Measurements from ENCODE around the gene SDF4. TPM values are rescaled to one million over a fixed set of nuclear protein-coding genes. Genes with fewer than 3 reads are reported as not detected.

Gene SDF4
- total and polyA plus RNA-seq, 7 experiments from 2014 or later = 74.8 to 124 (median 107) TPM

DNA sequence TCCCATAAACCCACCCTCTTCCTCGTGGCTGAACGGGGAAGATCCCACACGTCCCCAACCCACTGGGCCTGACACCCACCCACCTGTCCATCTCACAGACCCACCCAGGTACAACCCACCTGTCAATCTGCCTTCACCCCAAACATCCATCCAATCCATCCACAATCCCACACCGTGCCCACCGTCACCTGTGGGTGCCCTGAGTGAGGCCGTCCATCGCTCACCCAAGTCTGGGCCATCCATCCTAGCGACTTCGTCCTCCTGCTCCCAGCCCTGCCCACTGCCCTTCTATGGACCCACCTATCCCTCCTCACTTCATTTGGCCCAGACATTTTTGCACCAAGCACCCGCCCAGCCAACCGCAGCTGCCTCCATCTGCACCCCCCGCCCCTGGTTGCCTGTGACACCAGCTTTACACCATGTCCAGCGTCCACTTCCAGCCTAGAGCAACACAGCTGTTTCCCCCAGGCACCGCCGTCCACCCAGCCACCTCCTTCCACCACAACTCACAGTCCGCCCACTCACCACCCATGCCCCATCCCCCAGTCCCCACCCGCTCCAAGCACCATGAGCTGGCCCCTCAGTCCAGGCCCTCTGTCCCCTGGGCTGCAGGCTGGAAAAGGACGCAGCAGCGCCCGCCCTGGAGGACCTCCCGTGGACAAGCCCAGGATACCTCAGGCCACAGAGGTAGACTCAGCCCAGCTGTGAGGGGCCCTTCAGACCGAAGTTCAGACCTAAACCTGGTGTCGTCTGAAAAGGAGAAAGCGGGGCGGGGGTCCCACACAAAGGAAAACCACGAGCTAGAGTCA lies 50.5 kb downstream of the SDF4 start:
- Histone ChIP-seq H3K4me1 (ENCODE audit: control insufficient read depth in 2 of 2, insufficient read depth in 2 of 2, low read length in 2 of 2) (no peaks in the 10 kb centered on the region), H3K36me3 (ENCODE audit: control insufficient read depth in 2 of 3, insufficient read depth in 3 of 3, low read length in 3 of 3) (no peaks in the 10 kb centered on the region), H3K4me3 (ENCODE audit: low read length) (no peak overlapping the region), H3K27me3 (ENCODE audit: control insufficient read depth in 2 of 2, insufficient read depth in 2 of 2, low read length in 2 of 2) (no peaks in the 10 kb centered on the region), H3K9me3 (ENCODE audit: control insufficient read depth in 2 of 3, low read length in 3 of 3) (no peaks in the 10 kb centered on the region), H3K27ac (ENCODE audit: low read depth, low read length) (no peak overlapping the region)
- no peak for ATAC-seq
- no peak for DNase-seq
- peak overlapping the region in 1 of 9 donors; percentile 42 for H3K27ac Mint-ChIP-seq
- peak overlapping the region in 1 of 10 donors; percentile 28 for H3K4me3 Mint-ChIP-seq
- intact Hi-C loops (cut with micrococcal nuclease) = no loop called here
- no peaks in the 10 kb centered on the region for H3K36me3 Mint-ChIP-seq
- POLR2A ChIA-PET = no interaction called here
- H3K27me3 Mint-ChIP-seq = peaks cover 0 to 19% (median 5%) of the 10 kb centered on the region in 5 donors
- CTCF ChIA-PET = no interaction called here
- H3K4me1 Mint-ChIP-seq = peaks cover 0 to 10% (median 3%) of the 10 kb centered on the region in 7 donors
- peaks cover 0 to 2% (median 0%) of the 10 kb centered on the region in 11 donors for H3K9me3 Mint-ChIP-seq

GRCh38 chr1:1179983-1180861 lies 51.6 kb downstream of the SDF4 start:
- peaks cover 0 to 2% (median 0%) of the 10 kb centered on the region in 11 donors for H3K9me3 Mint-ChIP-seq
- Histone ChIP-seq H3K36me3 (ENCODE audit: control insufficient read depth in 2 of 3, insufficient read depth in 3 of 3, low read length in 3 of 3) (no peaks in the 10 kb centered on the region), H3K9me3 (ENCODE audit: control insufficient read depth in 2 of 3, low read length in 3 of 3) (no peaks in the 10 kb centered on the region), H3K4me1 (ENCODE audit: control insufficient read depth in 2 of 2, insufficient read depth in 2 of 2, low read length in 2 of 2) (no peaks in the 10 kb centered on the region), H3K4me3 (ENCODE audit: low read length) (no peak overlapping the region), H3K27me3 (ENCODE audit: control insufficient read depth in 2 of 2, insufficient read depth in 2 of 2, low read length in 2 of 2) (no peaks in the 10 kb centered on the region), H3K27ac (ENCODE audit: low read depth, low read length) (no peak overlapping the region)
- H3K4me3 Mint-ChIP-seq = no peak overlapping the region
- H3K36me3 Mint-ChIP-seq = no peaks in the 10 kb centered on the region
- CTCF ChIA-PET = no interaction called here
- DNase-seq = no peak
- peaks cover 0 to 20% (median 5%) of the 10 kb centered on the region in 5 donors for H3K27me3 Mint-ChIP-seq
- POLR2A ChIA-PET = no interaction called here
- H3K4me1 Mint-ChIP-seq = peaks cover 0 to 10% (median 3%) of the 10 kb centered on the region in 7 donors
- H3K27ac Mint-ChIP-seq = no peak overlapping the region
- intact Hi-C loops (cut with micrococcal nuclease) = no loop called here
- ATAC-seq = no peak

GRCh38 chr1:1179346-1179982 lies 52.3 kb downstream of the SDF4 start:
- H3K9me3 ChIP-seq (ENCODE audit: control insufficient read depth in 2 of 3, low read length in 3 of 3) = no peaks in the 10 kb centered on the region
- intact Hi-C loops (cut with micrococcal nuclease) = no loop called here
- no peak overlapping the region for H3K4me3 Mint-ChIP-seq
- no peaks in the 10 kb centered on the region for H3K27me3 ChIP-seq (ENCODE audit: control insufficient read depth in 2 of 2, insufficient read depth in 2 of 2, low read length in 2 of 2)
- DNase-seq (no peak), ATAC-seq (no peak)
- peaks cover 0 to 2% of the 10 kb centered on the region in 2 donors for H3K4me1 ChIP-seq (ENCODE audit: control insufficient read depth in 2 of 2, insufficient read depth in 2 of 2, low read length in 2 of 2)
- no peak overlapping the region for H3K27ac ChIP-seq (ENCODE audit: low read depth, low read length)
- POLR2A ChIA-PET = no interaction called here
- no peak overlapping the region for H3K4me3 ChIP-seq (ENCODE audit: low read length)
- peaks cover 0 to 10% (median 5%) of the 10 kb centered on the region in 7 donors for H3K4me1 Mint-ChIP-seq
- no peaks in the 10 kb centered on the region for H3K36me3 Mint-ChIP-seq
- peaks cover 0 to 2% (median 0%) of the 10 kb centered on the region in 11 donors for H3K9me3 Mint-ChIP-seq
- CTCF ChIA-PET = no interaction called here
- H3K36me3 ChIP-seq (ENCODE audit: control insufficient read depth in 2 of 3, insufficient read depth in 3 of 3, low read length in 3 of 3) = no peaks in the 10 kb centered on the region
- H3K27ac Mint-ChIP-seq = no peak overlapping the region
- peaks cover 0 to 20% (median 5%) of the 10 kb centered on the region in 5 donors for H3K27me3 Mint-ChIP-seq

DNA sequence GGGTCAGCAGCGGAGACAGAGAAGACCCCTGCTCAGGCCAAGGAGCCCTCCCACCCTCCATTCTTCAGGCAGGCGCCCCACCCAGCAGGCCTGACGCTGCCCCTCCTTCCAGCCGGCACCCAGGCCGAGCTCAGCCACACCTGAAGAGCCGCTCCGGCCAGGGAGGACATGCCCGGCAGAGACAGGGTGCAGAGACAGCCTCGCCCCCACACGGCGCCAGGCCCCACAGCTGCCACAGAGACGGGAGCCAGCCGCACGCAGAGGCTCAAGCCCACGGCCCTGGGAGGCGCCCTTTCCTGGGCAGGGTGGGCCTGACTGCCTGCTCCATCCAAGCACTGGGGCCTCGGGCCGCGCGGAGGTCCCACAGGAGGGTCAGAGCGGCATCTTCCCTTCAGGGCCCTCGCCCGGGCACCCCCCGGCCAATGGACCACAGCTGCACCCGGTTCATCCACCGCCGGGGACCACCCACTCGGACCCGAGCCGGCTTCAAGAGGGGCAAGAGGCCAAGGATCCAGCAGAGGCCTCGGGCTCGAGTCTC lies 52.9 kb downstream of the SDF4 start:
- H3K4me1 ChIP-seq (ENCODE audit: control insufficient read depth in 2 of 2, insufficient read depth in 2 of 2, low read length in 2 of 2) = peaks cover 0 to 8% of the 10 kb centered on the region in 2 donors
- Mint-ChIP-seq H3K4me1 (peaks cover 0 to 10% (median 8%) of the 10 kb centered on the region in 7 donors), H3K27me3 (peaks cover 0 to 20% (median 5%) of the 10 kb centered on the region in 5 donors), H3K36me3 (no peaks in the 10 kb centered on the region), H3K4me3 (no peak overlapping the region), H3K27ac (no peak overlapping the region), H3K9me3 (peaks cover 0 to 2% (median 0%) of the 10 kb centered on the region in 11 donors)
- no peak overlapping the region for H3K27ac ChIP-seq (ENCODE audit: low read depth, low read length)
- DNase-seq (no peak), ATAC-seq (no peak)
- H3K4me3 ChIP-seq (ENCODE audit: low read length) = no peak overlapping the region
- H3K9me3 ChIP-seq (ENCODE audit: control insufficient read depth in 2 of 3, low read length in 3 of 3) = no peaks in the 10 kb centered on the region
- no peaks in the 10 kb centered on the region for H3K27me3 ChIP-seq (ENCODE audit: control insufficient read depth in 2 of 2, insufficient read depth in 2 of 2, low read length in 2 of 2)
- POLR2A ChIA-PET = no interaction called here
- intact Hi-C loops (cut with micrococcal nuclease) = no loop called here
- H3K36me3 ChIP-seq (ENCODE audit: control insufficient read depth in 2 of 3, insufficient read depth in 3 of 3, low read length in 3 of 3) = no peaks in the 10 kb centered on the region
- CTCF ChIA-PET = no interaction called here

DNA sequence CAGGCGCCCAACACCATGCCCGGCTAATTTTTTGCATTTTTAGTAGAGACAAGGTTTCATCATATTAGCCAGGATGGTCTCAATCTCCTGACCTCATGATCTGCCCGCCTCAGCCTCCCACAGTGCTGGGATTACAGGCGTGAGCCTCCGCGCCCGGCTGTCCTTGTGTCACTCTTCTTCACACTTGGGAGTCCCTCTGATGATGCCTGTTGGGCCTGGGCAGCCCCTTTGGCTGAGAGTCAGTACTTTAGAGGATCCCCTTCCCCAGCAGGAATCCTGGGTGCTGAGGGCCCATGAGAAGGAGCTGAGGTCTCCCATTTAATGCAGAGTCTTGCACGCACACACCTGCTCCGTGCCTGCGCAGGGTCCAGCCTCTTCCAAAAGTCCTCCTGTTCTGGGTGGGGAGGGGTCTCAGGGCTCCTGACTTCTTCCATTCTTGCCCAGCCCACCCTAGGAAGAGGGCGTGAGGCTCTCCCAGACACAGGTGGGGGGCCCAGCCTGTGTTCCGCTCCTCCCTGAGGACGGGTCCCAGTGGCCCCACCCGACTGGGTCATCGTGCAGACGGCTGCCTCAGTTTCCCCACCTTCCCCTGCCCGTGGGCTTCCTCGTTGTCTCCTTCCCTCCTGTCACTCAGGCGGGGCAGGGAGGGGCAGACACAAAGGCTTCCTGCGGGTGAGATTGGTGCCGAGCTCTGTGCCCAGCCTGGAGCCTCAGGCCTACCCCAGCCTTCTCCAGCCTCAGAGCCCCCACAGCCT lies 54.2 kb downstream of the SDF4 start:
- Mint-ChIP-seq H3K4me3 (no peak overlapping the region), H3K27me3 (peaks cover 0 to 19% (median 5%) of the 10 kb centered on the region in 5 donors), H3K4me1 (peaks cover 0 to 17% (median 5%) of the 10 kb centered on the region in 7 donors), H3K36me3 (no peaks in the 10 kb centered on the region), H3K27ac (no peak overlapping the region), H3K9me3 (peaks cover 0 to 2% (median 0%) of the 10 kb centered on the region in 11 donors)
- Histone ChIP-seq H3K36me3 (ENCODE audit: control insufficient read depth in 2 of 3, insufficient read depth in 3 of 3, low read length in 3 of 3) (no peaks in the 10 kb centered on the region), H3K4me3 (ENCODE audit: low read length) (no peak overlapping the region), H3K27me3 (ENCODE audit: control insufficient read depth in 2 of 2, insufficient read depth in 2 of 2, low read length in 2 of 2) (no peaks in the 10 kb centered on the region), H3K27ac (ENCODE audit: low read depth, low read length) (no peak overlapping the region), H3K9me3 (ENCODE audit: control insufficient read depth in 2 of 3, low read length in 3 of 3) (no peaks in the 10 kb centered on the region), H3K4me1 (ENCODE audit: control insufficient read depth in 2 of 2, insufficient read depth in 2 of 2, low read length in 2 of 2) (peaks cover 6 to 18% of the 10 kb centered on the region in 2 donors)
- CTCF ChIA-PET = no interaction called here
- ATAC-seq = no peak
- DNase-seq = no peak
- POLR2A ChIA-PET = no interaction called here
- intact Hi-C loops (cut with micrococcal nuclease) = no loop called here

- no peaks in the 10 kb centered on the region for H3K36me3 ChIP-seq (ENCODE audit: control insufficient read depth in 2 of 3, insufficient read depth in 3 of 3, low read length in 3 of 3)
- Mint-ChIP-seq H3K9me3 (peaks cover 0 to 2% (median 0%) of the 10 kb centered on the region in 11 donors), H3K27ac (peak overlapping the region in 1 of 9 donors; percentile 37), H3K4me1 (peaks cover 4 to 21% (median 5%) of the 10 kb centered on the region in 7 donors), H3K27me3 (peaks cover 0 to 23% (median 5%) of the 10 kb centered on the region in 5 donors), H3K36me3 (no peaks in the 10 kb centered on the region), H3K4me3 (no peak overlapping the region)
- DNase-seq = no peak
- H3K9me3 ChIP-seq (ENCODE audit: control insufficient read depth in 2 of 3, low read length in 3 of 3) = no peaks in the 10 kb centered on the region
- ATAC-seq = no peak
- intact Hi-C loops (cut with micrococcal nuclease) = no loop called here
- H3K4me1 ChIP-seq (ENCODE audit: control insufficient read depth in 2 of 2, insufficient read depth in 2 of 2, low read length in 2 of 2) = peaks cover 6 to 18% of the 10 kb centered on the region in 2 donors
- CTCF ChIA-PET = no interaction called here
- H3K27ac ChIP-seq (ENCODE audit: low read depth, low read length) = no peak overlapping the region
- no peak overlapping the region for H3K4me3 ChIP-seq (ENCODE audit: low read length)
- H3K27me3 ChIP-seq (ENCODE audit: control insufficient read depth in 2 of 2, insufficient read depth in 2 of 2, low read length in 2 of 2) = no peaks in the 10 kb centered on the region
- POLR2A ChIA-PET = no interaction called here
Observed at GRCh38 chr1:1176931-1177330, 54.9 kb downstream of the SDF4 start.
